Brain microvascular endothelial cell (primary cell): Measurements from ENCODE around the gene LBHD2.
"Not testable (repeated sequence)": the region's sequence is repeated elsewhere in the genome, so short reads cannot be mapped to it uniquely, and the experiment has no call there.

Experiments used
- DNase-seq: peaks from one replicate; pipeline ENCODE4 v3.0.0-alpha.2; 2020
- H3K27ac ChIP-seq: fragments of 250-450 bp; sonication (Bioruptor Pico); 2 replicates; pipeline ENCODE4 v1.5.1; 2020; ENCODE audit warnings: mild to moderate bottlenecking, moderate library complexity
- H3K27me3 ChIP-seq: fragments of 250-450 bp; sonication (Bioruptor Pico); replicated peaks from 2 replicates; pipeline ENCODE4 v1.5.1; 2020; ENCODE audit warnings: mild to moderate bottlenecking
- H3K36me3 ChIP-seq: fragments of 250-450 bp; sonication (Bioruptor Pico); replicated peaks from 2 replicates; pipeline ENCODE4 v1.5.1; 2020; ENCODE audit warnings: mild to moderate bottlenecking
- H3K4me3 ChIP-seq: 2 replicates; pipeline ENCODE4 v1.5.1; 2011; ENCODE audit warnings: low read depth, mild to moderate bottlenecking, control low read depth, low read length, moderate library complexity
- in situ Hi-C: cut with HindIII; loops from 2 replicates; pipeline ENCODE4 v1.10.0; 2017; ENCODE audit warnings: low sequenced_read_pairs, low pct_ligation_motif_present
- TF ChIP-seq, protein P1 (sequence below): IDR thresholded peaks from 2 replicates; pipeline ENCODE4 v1.5.1; 2011; ENCODE audit warnings: low read depth, mild to moderate bottlenecking, moderate library complexity, low read length, control low read depth, inconsistent platforms; ENCODE audit errors: missing control alignments

Gene LBHD2

DNA sequence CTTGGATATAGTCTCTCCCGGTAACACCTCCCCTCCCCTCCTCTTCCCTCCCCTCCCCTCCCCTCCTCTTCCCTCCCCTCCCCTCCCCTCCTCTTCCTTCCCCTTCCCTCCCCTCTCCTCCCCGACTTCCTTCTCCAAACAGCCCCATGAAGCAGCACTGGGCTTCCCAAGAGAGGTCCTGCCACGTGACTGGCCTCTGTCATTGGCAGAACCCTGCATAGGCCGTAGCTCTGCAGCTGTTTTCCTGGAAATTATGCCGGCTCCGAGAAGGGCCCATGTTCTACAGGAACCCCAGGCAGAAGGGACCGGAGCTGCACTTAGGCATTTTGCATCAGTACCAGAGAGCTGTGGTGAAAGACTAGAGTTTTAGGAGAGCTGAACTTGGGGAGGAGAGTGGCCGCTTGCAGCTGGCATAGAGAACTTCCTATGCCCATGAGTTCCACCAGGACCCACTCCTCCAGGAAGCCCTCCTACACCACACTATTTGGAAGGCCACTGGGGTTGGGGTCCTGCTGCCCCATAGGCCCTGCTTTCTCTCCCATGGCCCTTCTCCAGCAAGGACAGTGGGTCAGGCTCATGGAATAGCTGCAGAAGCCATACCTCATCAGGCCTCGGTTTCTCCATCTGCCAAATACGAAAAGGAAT is 34.1 kb downstream of the LBHD2 start:
- Histone ChIP-seq H3K4me3 (no peak overlapping the region), H3K36me3 (no peaks in the 10 kb centered on the region), H3K27me3 (no peaks in the 10 kb centered on the region), H3K27ac (no peak overlapping the region)
- no peak for DNase-seq
- in situ Hi-C loops, result no loop called here
- TF ChIP-seq, protein P1, sequence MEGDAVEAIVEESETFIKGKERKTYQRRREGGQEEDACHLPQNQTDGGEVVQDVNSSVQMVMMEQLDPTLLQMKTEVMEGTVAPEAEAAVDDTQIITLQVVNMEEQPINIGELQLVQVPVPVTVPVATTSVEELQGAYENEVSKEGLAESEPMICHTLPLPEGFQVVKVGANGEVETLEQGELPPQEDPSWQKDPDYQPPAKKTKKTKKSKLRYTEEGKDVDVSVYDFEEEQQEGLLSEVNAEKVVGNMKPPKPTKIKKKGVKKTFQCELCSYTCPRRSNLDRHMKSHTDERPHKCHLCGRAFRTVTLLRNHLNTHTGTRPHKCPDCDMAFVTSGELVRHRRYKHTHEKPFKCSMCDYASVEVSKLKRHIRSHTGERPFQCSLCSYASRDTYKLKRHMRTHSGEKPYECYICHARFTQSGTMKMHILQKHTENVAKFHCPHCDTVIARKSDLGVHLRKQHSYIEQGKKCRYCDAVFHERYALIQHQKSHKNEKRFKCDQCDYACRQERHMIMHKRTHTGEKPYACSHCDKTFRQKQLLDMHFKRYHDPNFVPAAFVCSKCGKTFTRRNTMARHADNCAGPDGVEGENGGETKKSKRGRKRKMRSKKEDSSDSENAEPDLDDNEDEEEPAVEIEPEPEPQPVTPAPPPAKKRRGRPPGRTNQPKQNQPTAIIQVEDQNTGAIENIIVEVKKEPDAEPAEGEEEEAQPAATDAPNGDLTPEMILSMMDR, result no peak

DNA sequence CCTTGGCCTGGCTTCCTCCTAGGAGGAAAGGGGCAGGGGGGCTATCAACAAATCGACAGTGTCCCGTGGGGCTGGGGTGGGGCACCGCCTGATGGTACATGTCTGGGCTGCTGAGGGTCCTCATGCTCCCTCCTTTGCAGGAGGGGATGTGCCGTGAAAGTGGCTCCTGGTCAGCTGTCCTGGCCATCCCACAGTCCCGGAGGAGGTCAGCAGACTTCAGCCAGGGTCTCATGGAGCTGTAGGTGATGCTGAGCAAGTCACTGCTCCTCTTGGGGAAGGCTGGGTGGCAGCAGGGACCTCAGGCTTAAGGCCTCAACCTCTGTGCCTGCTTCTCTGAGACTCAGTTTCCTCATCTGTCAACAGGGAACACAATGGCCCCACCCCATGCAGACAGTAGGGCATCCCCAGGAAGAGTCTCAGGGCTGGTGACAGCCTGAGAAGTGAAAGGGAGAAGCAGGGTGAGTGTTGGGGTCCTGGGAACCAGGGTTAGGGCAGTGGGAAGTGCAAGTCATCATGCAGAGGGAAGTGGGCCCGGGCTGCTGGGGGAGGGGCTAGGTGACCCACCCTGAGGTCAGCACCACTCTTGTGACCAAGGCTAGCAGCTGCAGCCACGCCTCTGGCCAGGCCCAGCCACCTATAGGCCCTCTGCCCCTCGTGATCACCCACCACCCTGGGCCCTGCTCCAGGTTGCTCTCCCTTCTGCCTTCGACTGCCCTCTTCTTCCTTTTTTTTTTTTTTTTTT is 34.8 kb downstream of the LBHD2 start:
- DNase-seq, result no peak
- TF ChIP-seq, protein P1, result no peak
- Histone ChIP-seq H3K4me3 (no peak overlapping the region), H3K36me3 (no peaks in the 10 kb centered on the region), H3K27ac (no peak overlapping the region), H3K27me3 (no peaks in the 10 kb centered on the region)
- in situ Hi-C loops, result no loop called here

DNA sequence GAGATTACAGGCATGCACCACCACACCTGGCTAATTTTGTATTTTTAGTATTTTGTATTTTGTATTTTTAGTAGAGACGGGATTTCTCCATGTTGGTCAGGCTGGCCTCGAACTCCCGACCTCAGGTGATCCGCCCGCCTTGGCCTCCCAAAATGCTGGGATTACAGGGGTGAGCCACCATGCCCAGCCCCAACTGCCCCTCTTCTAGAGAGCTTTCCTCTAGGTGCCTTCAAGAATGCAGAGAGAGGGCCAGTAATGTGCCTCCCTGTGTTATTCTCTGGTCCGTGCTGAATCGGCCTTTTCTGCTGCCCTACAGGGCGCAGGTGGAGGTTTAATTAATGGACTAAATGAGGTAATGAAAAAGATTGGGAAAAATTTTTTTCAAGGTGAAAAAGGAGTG is 35.5 kb downstream of the LBHD2 start:
- H3K36me3 ChIP-seq, DNase-seq, H3K4me3 ChIP-seq, H3K27ac ChIP-seq, in situ Hi-C loops, H3K27me3 ChIP-seq: not testable (repeated sequence)

DNA sequence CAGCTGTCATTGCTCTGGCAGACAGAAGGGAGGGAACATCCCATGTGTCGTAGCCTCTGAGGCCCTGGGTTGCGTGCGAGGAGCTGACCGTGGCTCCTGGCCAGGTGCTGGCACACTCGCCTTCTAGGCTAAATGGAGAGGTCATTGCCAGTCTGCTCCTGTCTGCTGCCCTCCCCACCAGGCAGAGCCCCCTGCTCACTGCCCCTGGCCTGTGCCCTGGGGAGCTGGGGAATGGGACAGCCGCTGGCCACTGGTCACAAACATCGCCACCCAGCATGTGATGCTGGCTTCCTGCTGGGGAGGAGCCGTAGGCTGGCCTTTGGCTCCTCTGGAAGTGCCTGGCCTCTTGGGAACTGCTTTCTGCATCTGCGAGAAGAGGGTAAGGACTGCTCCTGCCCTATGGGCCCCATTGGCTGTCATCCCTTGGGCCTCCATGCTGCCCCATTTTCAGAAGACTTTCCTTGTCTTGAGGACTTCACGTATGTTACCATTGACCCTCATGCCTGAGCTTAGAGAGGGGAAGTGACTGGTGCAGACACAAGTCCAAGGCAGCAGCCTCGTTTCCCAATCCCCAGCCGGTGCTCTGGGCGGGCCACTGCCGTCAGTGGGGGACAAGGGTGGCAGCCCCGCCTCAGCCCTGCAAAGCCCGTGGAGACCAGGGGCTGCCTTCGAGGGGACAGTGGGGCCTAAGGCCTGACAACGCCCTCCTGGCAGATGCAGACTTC is 37.3 kb downstream of the LBHD2 start:
- TF ChIP-seq, protein P1, result no peak
- Histone ChIP-seq H3K27me3 (no peaks in the 10 kb centered on the region), H3K4me3 (no peak overlapping the region), H3K36me3 (no peaks in the 10 kb centered on the region), H3K27ac (no peak overlapping the region)
- no peak for DNase-seq
- in situ Hi-C loops, result no loop called here

DNA sequence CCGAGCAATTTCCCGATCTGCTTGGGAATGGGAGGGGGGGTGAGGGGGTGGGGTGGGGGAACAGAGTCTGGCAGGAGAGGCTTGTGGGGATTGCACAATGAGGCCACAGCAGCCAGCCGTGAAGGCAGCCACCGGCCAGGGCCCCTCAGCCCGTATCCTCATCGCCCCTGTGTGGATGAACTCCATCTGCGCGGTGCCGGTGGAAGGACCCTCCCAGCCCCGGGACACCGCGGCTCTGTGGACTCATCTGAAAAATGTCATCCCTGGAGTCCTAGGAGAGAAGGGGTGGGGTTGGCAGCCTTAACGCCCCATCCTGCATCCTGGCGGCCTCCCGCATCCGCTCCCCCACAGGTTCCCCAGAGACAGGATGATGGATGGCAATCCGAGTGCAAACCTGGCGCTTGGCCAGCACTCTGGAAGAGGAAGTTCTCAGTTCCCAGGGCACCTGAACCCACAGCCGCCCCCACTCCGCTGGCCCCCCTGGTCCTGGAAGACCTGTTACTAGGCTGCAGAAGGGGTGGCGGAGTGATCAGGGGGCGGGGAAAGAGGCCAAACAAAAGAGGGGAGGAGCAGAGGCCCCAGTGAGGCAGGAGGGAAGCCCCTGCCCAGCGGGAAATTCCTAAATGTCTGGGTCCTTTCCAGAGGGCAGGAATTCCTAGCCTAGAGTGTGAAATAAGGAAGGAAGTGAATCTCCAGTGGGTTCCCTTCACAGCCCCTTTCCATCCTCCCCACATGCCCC is 38.0 kb downstream of the LBHD2 start:
- TF ChIP-seq, protein P1, result no peak
- Histone ChIP-seq H3K4me3 (no peak overlapping the region), H3K36me3 (no peaks in the 10 kb centered on the region), H3K27me3 (no peaks in the 10 kb centered on the region), H3K27ac (no peak overlapping the region)
- no peak for DNase-seq
- in situ Hi-C loops, result no loop called here

DNA sequence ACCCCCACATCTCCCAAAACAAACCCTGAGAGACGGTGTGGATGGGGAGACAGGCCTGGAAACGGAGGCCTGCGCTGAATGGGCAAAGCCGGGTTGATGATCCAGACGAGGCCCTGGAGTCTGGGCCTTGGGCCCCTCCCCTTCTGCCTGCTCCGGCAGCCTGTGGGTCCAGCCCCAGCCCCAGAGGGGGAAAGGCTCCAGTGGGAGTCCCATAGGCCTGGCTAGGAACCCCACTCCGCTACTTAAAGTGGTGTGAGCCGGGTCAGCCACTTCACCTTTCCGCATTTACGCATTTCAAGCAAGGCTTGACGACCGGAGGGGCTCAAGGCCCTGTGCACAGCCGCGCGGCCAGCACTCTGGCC is 38.6 kb downstream of the LBHD2 start:
- Histone ChIP-seq H3K27ac (no peak overlapping the region), H3K27me3 (no peaks in the 10 kb centered on the region), H3K36me3 (no peaks in the 10 kb centered on the region), H3K4me3 (no peak overlapping the region)
- DNase-seq, result no peak
- TF ChIP-seq, protein P1, result no peak
- in situ Hi-C loops, result no loop called here
